ENCODE measurements around the gene ZC3H10. TPM values are rescaled to one million over a fixed set of nuclear protein-coding genes. Genes with fewer than 3 reads are reported as not detected.

ZC3H10 gene
- total and polyA plus RNA-seq, 4 donors, result 1.3 to 5.2 (median 1.9) TPM

DNA sequence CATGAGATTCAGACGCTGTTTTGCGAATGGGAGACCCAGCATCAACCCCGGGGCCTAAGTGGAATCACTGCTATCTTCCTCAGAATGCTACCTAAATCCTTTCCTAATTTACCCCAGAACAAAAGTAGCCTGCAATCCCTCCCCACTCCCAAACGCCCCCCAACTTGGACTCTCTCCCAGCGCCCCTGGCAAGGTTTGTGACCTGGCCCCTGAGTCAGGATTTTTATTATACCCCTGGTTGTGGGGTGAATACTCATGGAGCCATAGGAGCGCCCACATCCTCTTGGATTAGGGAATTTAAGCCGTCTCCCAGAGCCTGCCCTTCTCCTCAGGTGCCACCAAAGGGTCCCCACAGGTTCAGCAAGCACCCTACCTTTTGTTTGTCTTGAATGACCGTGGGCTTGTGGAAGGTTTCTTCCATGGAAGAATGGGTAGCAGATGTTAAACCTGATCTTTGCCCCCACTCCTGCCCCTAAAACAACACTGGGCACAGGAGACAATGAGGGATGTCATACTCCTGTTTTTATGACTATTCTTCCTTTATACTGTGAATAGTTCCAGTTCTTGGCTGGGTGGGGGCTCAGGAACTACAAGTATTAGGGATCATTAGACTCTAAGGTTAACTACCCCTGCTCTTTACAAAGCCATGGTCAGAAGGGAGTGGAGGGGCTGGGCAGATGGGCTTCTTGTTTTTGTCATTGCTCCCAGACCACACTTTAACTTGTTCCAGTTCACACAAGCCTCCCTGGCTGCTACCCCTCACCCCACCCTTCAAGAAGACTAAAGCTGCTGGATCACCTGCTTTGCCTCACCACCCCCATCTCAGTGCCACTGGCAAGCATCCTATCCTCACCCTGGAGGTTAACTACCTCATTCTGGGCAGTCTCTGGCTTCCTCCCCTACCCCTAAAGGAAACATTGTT lies 35.0 kb downstream of the ZC3H10 start:
- Histone ChIP-seq H3K9ac (ENCODE audit: low read depth in 1 of 2, low read length in 2 of 2) (peak overlapping the region; percentile 76 to 86), H3K4me3 (ENCODE audit: low read depth in 1 of 3, low read length in 3 of 3) (peak overlapping the region; percentile 4 to 83 (median 79)), H3K36me3 (ENCODE audit: control insufficient read depth in 4 of 4, insufficient read depth in 3 of 4, low read depth in 1 of 4, low read length in 3 of 4) (no peaks in the 10 kb centered on the region), H3K27me3 (ENCODE audit: control insufficient read depth in 4 of 4, insufficient read depth in 4 of 4, low read length in 3 of 4) (no peaks in the 10 kb centered on the region), H3K4me1 (ENCODE audit: control insufficient read depth in 4 of 4, insufficient read depth in 4 of 4, low read length in 3 of 4) (peaks cover 9 to 37% (median 28%) of the 10 kb centered on the region in 4 donors), H3K27ac (ENCODE audit: low read depth in 1 of 2, low read length in 2 of 2) (peak overlapping the region; percentile 88 to 98), H3K9me3 (ENCODE audit: control insufficient read depth in 4 of 4, low read length in 3 of 4) (no peaks in the 10 kb centered on the region)
- 18% methylated on average over 8 of the region's 8 CpGs for WGBS
- no peak for DNase-seq (ENCODE audit: low spot score)
- no peak for TF ChIP-seq GABPA (IDR thresholded peaks at IDR 0.05 in 1 of 2, conservative IDR thresholded peaks at IDR 0.05 in 1 of 2)
- no peak for TF ChIP-seq YY1 (IDR thresholded peaks at IDR 0.05)
- TF ChIP-seq, protein P1, sequence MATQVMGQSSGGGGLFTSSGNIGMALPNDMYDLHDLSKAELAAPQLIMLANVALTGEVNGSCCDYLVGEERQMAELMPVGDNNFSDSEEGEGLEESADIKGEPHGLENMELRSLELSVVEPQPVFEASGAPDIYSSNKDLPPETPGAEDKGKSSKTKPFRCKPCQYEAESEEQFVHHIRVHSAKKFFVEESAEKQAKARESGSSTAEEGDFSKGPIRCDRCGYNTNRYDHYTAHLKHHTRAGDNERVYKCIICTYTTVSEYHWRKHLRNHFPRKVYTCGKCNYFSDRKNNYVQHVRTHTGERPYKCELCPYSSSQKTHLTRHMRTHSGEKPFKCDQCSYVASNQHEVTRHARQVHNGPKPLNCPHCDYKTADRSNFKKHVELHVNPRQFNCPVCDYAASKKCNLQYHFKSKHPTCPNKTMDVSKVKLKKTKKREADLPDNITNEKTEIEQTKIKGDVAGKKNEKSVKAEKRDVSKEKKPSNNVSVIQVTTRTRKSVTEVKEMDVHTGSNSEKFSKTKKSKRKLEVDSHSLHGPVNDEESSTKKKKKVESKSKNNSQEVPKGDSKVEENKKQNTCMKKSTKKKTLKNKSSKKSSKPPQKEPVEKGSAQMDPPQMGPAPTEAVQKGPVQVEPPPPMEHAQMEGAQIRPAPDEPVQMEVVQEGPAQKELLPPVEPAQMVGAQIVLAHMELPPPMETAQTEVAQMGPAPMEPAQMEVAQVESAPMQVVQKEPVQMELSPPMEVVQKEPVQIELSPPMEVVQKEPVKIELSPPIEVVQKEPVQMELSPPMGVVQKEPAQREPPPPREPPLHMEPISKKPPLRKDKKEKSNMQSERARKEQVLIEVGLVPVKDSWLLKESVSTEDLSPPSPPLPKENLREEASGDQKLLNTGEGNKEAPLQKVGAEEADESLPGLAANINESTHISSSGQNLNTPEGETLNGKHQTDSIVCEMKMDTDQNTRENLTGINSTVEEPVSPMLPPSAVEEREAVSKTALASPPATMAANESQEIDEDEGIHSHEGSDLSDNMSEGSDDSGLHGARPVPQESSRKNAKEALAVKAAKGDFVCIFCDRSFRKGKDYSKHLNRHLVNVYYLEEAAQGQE (IDR thresholded peaks at IDR 0.05), result no peak
- no peak for TF ChIP-seq NR2F2 (IDR thresholded peaks at IDR 0.05)
- TF ChIP-seq EGR1 (IDR thresholded peaks at IDR 0.05; ENCODE audit: low read depth in 2 of 2), result no peak
- no peak for TF ChIP-seq JUND (IDR thresholded peaks at IDR 0.05)
- TF ChIP-seq, protein P2, sequence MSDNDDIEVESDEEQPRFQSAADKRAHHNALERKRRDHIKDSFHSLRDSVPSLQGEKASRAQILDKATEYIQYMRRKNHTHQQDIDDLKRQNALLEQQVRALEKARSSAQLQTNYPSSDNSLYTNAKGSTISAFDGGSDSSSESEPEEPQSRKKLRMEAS (IDR thresholded peaks at IDR 0.05), result no peak
- no peak for TF ChIP-seq FOXA2 (IDR thresholded peaks at IDR 0.05)
- no peak for TF ChIP-seq HNF4G (IDR thresholded peaks at IDR 0.05)
- no peak for TF ChIP-seq TAF1 (conservative IDR thresholded peaks at IDR 0.05)
- no peak for TF ChIP-seq RXRA (IDR thresholded peaks at IDR 0.05)

DNA sequence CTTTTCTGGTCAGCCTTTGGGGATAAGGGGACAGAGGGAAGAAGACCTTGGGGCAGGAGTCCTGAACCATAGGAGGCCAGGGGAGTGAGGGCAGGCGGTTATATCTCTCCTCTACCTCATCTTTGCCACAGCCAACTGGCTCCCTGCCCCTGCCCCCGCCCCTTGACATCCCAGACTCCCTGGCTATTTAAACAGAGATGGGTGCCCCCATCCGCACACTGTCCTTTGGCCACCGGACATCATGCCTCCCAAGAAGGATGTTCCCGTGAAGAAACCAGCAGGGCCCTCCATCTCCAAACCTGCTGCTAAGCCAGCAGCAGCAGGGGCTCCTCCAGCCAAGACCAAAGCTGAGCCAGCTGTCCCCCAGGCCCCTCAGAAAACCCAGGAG lies 35.6 kb downstream of the ZC3H10 start:
- Histone ChIP-seq H3K9ac (ENCODE audit: low read depth in 1 of 2, low read length in 2 of 2) (no peak overlapping the region), H3K36me3 (ENCODE audit: control insufficient read depth in 4 of 4, insufficient read depth in 3 of 4, low read depth in 1 of 4, low read length in 3 of 4) (no peaks in the 10 kb centered on the region), H3K4me3 (ENCODE audit: low read depth in 1 of 3, low read length in 3 of 3) (no peak overlapping the region), H3K9me3 (ENCODE audit: control insufficient read depth in 4 of 4, low read length in 3 of 4) (no peaks in the 10 kb centered on the region), H3K27me3 (ENCODE audit: control insufficient read depth in 4 of 4, insufficient read depth in 4 of 4, low read length in 3 of 4) (no peaks in the 10 kb centered on the region), H3K4me1 (ENCODE audit: control insufficient read depth in 4 of 4, insufficient read depth in 4 of 4, low read length in 3 of 4) (peaks cover 9 to 37% (median 28%) of the 10 kb centered on the region in 4 donors), H3K27ac (ENCODE audit: low read depth in 1 of 2, low read length in 2 of 2) (no peak overlapping the region)
- TF ChIP-seq, protein P3, sequence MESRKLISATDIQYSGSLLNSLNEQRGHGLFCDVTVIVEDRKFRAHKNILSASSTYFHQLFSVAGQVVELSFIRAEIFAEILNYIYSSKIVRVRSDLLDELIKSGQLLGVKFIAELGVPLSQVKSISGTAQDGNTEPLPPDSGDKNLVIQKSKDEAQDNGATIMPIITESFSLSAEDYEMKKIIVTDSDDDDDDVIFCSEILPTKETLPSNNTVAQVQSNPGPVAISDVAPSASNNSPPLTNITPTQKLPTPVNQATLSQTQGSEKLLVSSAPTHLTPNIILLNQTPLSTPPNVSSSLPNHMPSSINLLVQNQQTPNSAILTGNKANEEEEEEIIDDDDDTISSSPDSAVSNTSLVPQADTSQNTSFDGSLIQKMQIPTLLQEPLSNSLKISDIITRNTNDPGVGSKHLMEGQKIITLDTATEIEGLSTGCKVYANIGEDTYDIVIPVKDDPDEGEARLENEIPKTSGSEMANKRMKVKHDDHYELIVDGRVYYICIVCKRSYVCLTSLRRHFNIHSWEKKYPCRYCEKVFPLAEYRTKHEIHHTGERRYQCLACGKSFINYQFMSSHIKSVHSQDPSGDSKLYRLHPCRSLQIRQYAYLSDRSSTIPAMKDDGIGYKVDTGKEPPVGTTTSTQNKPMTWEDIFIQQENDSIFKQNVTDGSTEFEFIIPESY (IDR thresholded peaks at IDR 0.05), result no peak
- TF ChIP-seq GABPA (IDR thresholded peaks at IDR 0.05 in 1 of 2, conservative IDR thresholded peaks at IDR 0.05 in 1 of 2) (no peak), EGR1 (IDR thresholded peaks at IDR 0.05; ENCODE audit: low read depth in 2 of 2) (no peak)
- TF ChIP-seq, protein P1 (IDR thresholded peaks at IDR 0.05), result no peak
- DNase-seq (ENCODE audit: low spot score), result no peak
- WGBS, result 86% methylated on average over 5 of the region's 5 CpGs

All from liver (tissue), 9 donors.